H1 (cell line): ENCODE results near the gene TBC1D9. TPM values are rescaled to one million over a fixed set of nuclear protein-coding genes. Genes with fewer than 3 reads are reported as not detected.
A peak's percentile ranks its signal among the peaks of the same experiment; 100 is the strongest.

ENCODE experiments used
- CTCF ChIA-PET: fragments of 300-600 bp; sonication (Branson Sonifier 250); formaldehyde crosslinking; loops from one replicate; lab custom pipeline; 2021; ENCODE audit not compliant: partially characterized antibody; lab: Charles Lee
- POLR2A ChIA-PET: fragments of 300-600 bp; sonication (Branson Sonifier 250); formaldehyde crosslinking; loops from one replicate; lab custom pipeline; 2021; ENCODE audit warnings: inconsistent platforms; ENCODE audit not compliant: partially characterized antibody; lab: Charles Lee
- DNase-seq, 2 experiments: peaks; one replicate each; pipeline versions ENCODE4 v3.0.0 to v3.0.0-alpha.2; 2010 to 2022; ENCODE audit warnings: low spot score in 2 of 2, low read depth in 1 of 2, mixed read lengths in 1 of 2
- FAIRE-seq: peaks from 2 replicates; lab custom pipeline; 2011; peaks lifted over from hg19 to GRCh38; lab: Jason Lieb, UNC
- H2AFZ ChIP-seq: 2 replicates; pipeline ENCODE4 v1.8.1; 2012; ENCODE audit warnings: low read length, inconsistent platforms
- H2AK5ac ChIP-seq: 2 replicates; pipeline ENCODE4 v1.6.1; 2013; ENCODE audit warnings: low read depth, low read length
- H2BK120ac ChIP-seq: replicated peaks from 2 replicates; pipeline ENCODE3; 2013; ENCODE audit warnings: low read depth, low read length, inconsistent platforms
- H2BK12ac ChIP-seq: 2 replicates; pipeline ENCODE4 v1.6.1; 2013; ENCODE audit warnings: low read depth, low read length
- H2BK15ac ChIP-seq: 2 replicates; pipeline ENCODE4 v1.6.1; 2013; ENCODE audit warnings: low read length
- H2BK20ac ChIP-seq: 2 replicates; pipeline ENCODE4 v1.6.1; 2013; ENCODE audit warnings: low read length
- H2BK5ac ChIP-seq: 2 replicates; pipeline ENCODE4 v1.6.1; 2013; ENCODE audit warnings: low read depth, low read length
- H3K14ac ChIP-seq: 2 replicates; pipeline ENCODE4 v1.6.1; 2013; ENCODE audit warnings: inconsistent platforms; ENCODE audit not compliant: insufficient read length
- H3K18ac ChIP-seq: 2 replicates; pipeline ENCODE4 v1.6.1; 2013; ENCODE audit warnings: low read length; ENCODE audit errors: extremely low read depth
- H3K23ac ChIP-seq: 2 replicates; pipeline ENCODE4 v1.6.1; 2013; ENCODE audit warnings: inconsistent platforms; ENCODE audit not compliant: insufficient read length
- H3K23me2 ChIP-seq: 2 replicates; pipeline ENCODE4 v1.6.1; 2013; ENCODE audit warnings: low read depth, low read length
- H3K27ac ChIP-seq: 2 replicates; pipeline ENCODE4 v1.6.1; 2011; ENCODE audit warnings: low read depth, low read length, inconsistent platforms
- H3K27me3 ChIP-seq, 4 experiments: replicated peaks in 1 of 4; 1 replicate in 1 of 4; 2 replicates in 3 of 4; pipeline versions ENCODE4 v1.6.1 to v1.8.1; 2011 to 2013; ENCODE audit warnings: low read length in 3 of 4, mild to moderate bottlenecking in 3 of 4, inconsistent platforms in 2 of 4, mixed read lengths in 2 of 4, moderate library complexity in 1 of 4; ENCODE audit not compliant: control insufficient read depth in 3 of 4, insufficient read depth in 3 of 4; ENCODE audit errors: extremely low read depth in 1 of 4
- H3K36me3 ChIP-seq, 4 experiments: 2 replicates each; pipeline versions ENCODE4 v1.6.1 to v1.8.1; 2011 to 2013; ENCODE audit warnings: mild to moderate bottlenecking in 4 of 4, low read length in 3 of 4, moderate library complexity in 2 of 4, control low read depth in 1 of 4, inconsistent platforms in 1 of 4; ENCODE audit not compliant: insufficient read depth in 4 of 4, control insufficient read depth in 2 of 4
- H3K4ac ChIP-seq: replicated peaks from 2 replicates; pipeline ENCODE3; 2013; ENCODE audit warnings: low read length, low read depth, mixed read lengths, inconsistent platforms; ENCODE audit not compliant: insufficient read length
- H3K4me1 ChIP-seq, 4 experiments: replicated peaks in 1 of 4; 1 replicate in 1 of 4; 2 replicates in 3 of 4; pipeline versions ENCODE4 v1.6.1 to v1.8.1; 2011 to 2013; ENCODE audit warnings: low read length in 3 of 4, inconsistent platforms in 2 of 4, mixed read lengths in 1 of 4; ENCODE audit not compliant: insufficient read depth in 4 of 4, control insufficient read depth in 3 of 4
- H3K4me2 ChIP-seq, 2 experiments: 2 replicates each; pipeline versions ENCODE4 v1.6.1 to v1.8.1; 2011 to 2013; ENCODE audit warnings: low read depth in 2 of 2, low read length in 2 of 2, control low read depth in 1 of 2, inconsistent platforms in 1 of 2, mild to moderate bottlenecking in 1 of 2; ENCODE audit not compliant: insufficient read depth in 1 of 2
- H3K4me3 ChIP-seq, 4 experiments: fragments of 200-600, 300-600 bp in 1 of 4; sonication (generic), shearing (Covaris generic), sonication (Bioruptor Twin) in 1 of 4; 2 replicates each; pipeline versions ENCODE4 v1.5.1 to v1.8.1; 2011 to 2016; ENCODE audit warnings: low read length in 4 of 4, low read depth in 3 of 4, control low read depth in 2 of 4, inconsistent platforms in 2 of 4, mild to moderate bottlenecking in 2 of 4, mixed read lengths in 1 of 4, moderate library complexity in 1 of 4; ENCODE audit not compliant: insufficient read depth in 2 of 4; ENCODE audit errors: extremely low read depth in 1 of 4
- H3K56ac ChIP-seq: replicated peaks from 2 replicates; pipeline ENCODE3; 2013; ENCODE audit warnings: low read depth, mild to moderate bottlenecking, mixed read lengths, low read length, inconsistent platforms; ENCODE audit not compliant: insufficient read length
- H3K79me1 ChIP-seq: 2 replicates; pipeline ENCODE4 v1.6.1; 2013; ENCODE audit warnings: low read depth, low read length, control low read depth
- H3K79me2 ChIP-seq, 2 experiments: 2 replicates each; pipeline versions ENCODE4 v1.6.1 to v1.8.1; 2012 to 2013; ENCODE audit warnings: low read length in 2 of 2, mild to moderate bottlenecking in 2 of 2, inconsistent platforms in 1 of 2; ENCODE audit not compliant: insufficient read depth in 2 of 2, control insufficient read depth in 1 of 2
- H3K9ac ChIP-seq, 4 experiments: replicated peaks in 1 of 4; 1 replicate in 1 of 4; 2 replicates in 3 of 4; pipeline versions ENCODE4 v1.6.1 to v1.8.1; 2011 to 2013; ENCODE audit warnings: low read depth in 3 of 4, low read length in 3 of 4, control low read depth in 2 of 4, mild to moderate bottlenecking in 2 of 4, moderate library complexity in 2 of 4, inconsistent platforms in 1 of 4; ENCODE audit errors: extremely low read depth in 1 of 4
- H3K9me3 ChIP-seq, 2 experiments: 2 replicates each; pipeline versions ENCODE4 v1.6.1 to v1.8.1; 2012 to 2013; ENCODE audit warnings: mild to moderate bottlenecking in 2 of 2, moderate library complexity in 2 of 2, control low read depth in 1 of 2, inconsistent platforms in 1 of 2, low read depth in 1 of 2, low read length in 1 of 2, mixed read lengths in 1 of 2; ENCODE audit not compliant: insufficient read depth in 2 of 2
- H4K20me1 ChIP-seq, 2 experiments: replicated peaks in 1 of 2; 2 replicates each; pipeline versions ENCODE3 to v1.8.1; 2011 to 2013; ENCODE audit warnings: inconsistent platforms in 2 of 2, low read length in 2 of 2, mild to moderate bottlenecking in 1 of 2; ENCODE audit not compliant: insufficient read depth in 2 of 2, control insufficient read depth in 1 of 2
- H4K5ac ChIP-seq: 2 replicates; pipeline ENCODE4 v1.6.1; 2013; ENCODE audit warnings: low read length, low read depth, mixed read lengths, inconsistent platforms; ENCODE audit not compliant: insufficient read length
- H4K8ac ChIP-seq: 2 replicates; pipeline ENCODE4 v1.8.0; 2013; ENCODE audit warnings: mild to moderate bottlenecking, moderate library complexity, low read length, inconsistent platforms; ENCODE audit not compliant: insufficient read depth; ENCODE audit errors: extremely low read depth
- H4K91ac ChIP-seq: replicated peaks from 2 replicates; pipeline ENCODE3; 2013; ENCODE audit warnings: low read length, mixed read lengths, inconsistent platforms; ENCODE audit not compliant: insufficient read length
- BACH1 ChIP-seq: IDR thresholded peaks from 2 replicates; pipeline ENCODE4 v1.6.1; 2012; ENCODE audit warnings: low read length, improper control_type of control experiment
- HDAC2 ChIP-seq, 2 experiments: fragments of 300-600 bp in 1 of 2; sonication (generic) in 1 of 2; IDR thresholded peaks; 2 replicates each; pipeline ENCODE4 v1.6.1; 2011 to 2012; ENCODE audit warnings: low read depth in 2 of 2, low read length in 2 of 2, mild to moderate bottlenecking in 2 of 2, moderate library complexity in 2 of 2, borderline replicate concordance in 1 of 2, inconsistent platforms in 1 of 2
- RAD21 ChIP-seq, 2 experiments: IDR thresholded peaks in 1 of 2; conservative IDR thresholded peaks in 1 of 2; 2 replicates each; pipeline ENCODE4 v1.6.1; 2011; ENCODE audit warnings: low read depth in 2 of 2, low read length in 2 of 2, improper control_type of control experiment in 1 of 2, inconsistent platforms in 1 of 2, mild to moderate bottlenecking in 1 of 2, moderate library complexity in 1 of 2
- RBBP5 ChIP-seq: IDR thresholded peaks from 2 replicates; pipeline ENCODE4 v1.7.1; 2012; ENCODE audit warnings: low read depth, mild to moderate bottlenecking, inconsistent platforms, low read length, moderate library complexity, borderline replicate concordance
- SAP30 ChIP-seq: fragments of 300-600 bp; sonication (generic); IDR thresholded peaks from 2 replicates; pipeline ENCODE4 v1.7.1; 2012; ENCODE audit warnings: low read length, moderate library complexity, mild to moderate bottlenecking, inconsistent platforms; ENCODE audit not compliant: insufficient read depth, insufficient replicate concordance
- SRF ChIP-seq: IDR thresholded peaks from 2 replicates; pipeline ENCODE4 v1.6.1; 2011; ENCODE audit warnings: mild to moderate bottlenecking, low read depth, low read length, moderate library complexity
- polyA plus RNA-seq, 7 experiments: library from polyadenylated mRNA; depleted of rRNA in 3 of 7; stranded (reverse) in 5 of 7; unstranded in 2 of 7; fragments of >200 nt in 5 of 7; fragments of 200-250 nt in 2 of 7; gene quantifications; 1 replicate in 5 of 7; 2 replicates in 1 of 7; 4 replicates in 1 of 7; pipeline versions ENCODE4 v1.2.1 to v1.2.3, GENCODE V29; 2011 to 2013; ENCODE audit warnings: missing spikeins in 2 of 7, mixed read lengths in 2 of 7
- total RNA-seq: library from RNA; stranded (reverse); fragmentation: NEBNext Ultra II Directional; extraction: Animal tissue kit (Norgen Biotek cat#: 25700); gene quantifications from 2 replicates; pipeline ENCODE4 v1.2.1, GENCODE V29; 2021

The TBC1D9 gene
- total and polyA plus RNA-seq, 2 of the 8 experiments (the other 6 are each of a cell fraction or from before 2014, with no cell fraction given), result 0.94 to 1.0 TPM

GRCh38 chr4:140739971-140740370, 16.2 kb downstream of the TBC1D9 start:
- Histone ChIP-seq H2BK5ac (no peak overlapping the region), H3K4ac (no peak overlapping the region), H4K91ac (no peak overlapping the region), H4K8ac (no peak overlapping the region), H3K9ac (no peak overlapping the region), H2BK20ac (no peak overlapping the region), H3K14ac (no peak overlapping the region), H2AK5ac (no peak overlapping the region), H3K4me3 (no peak overlapping the region), H3K4me1 (peaks cover 3 to 19% (median 13%) of the 10 kb centered on the region in 4 experiments; a peak in 5 of 7 replicates), H4K5ac (no peak overlapping the region), H3K4me2 (no peak overlapping the region), H3K23ac (no peak overlapping the region), H2BK12ac (no peak overlapping the region), H3K18ac (no peak overlapping the region), H3K27ac (no peak overlapping the region), H2AFZ (no peak overlapping the region), H3K79me2 (no peaks in the 10 kb centered on the region), H3K56ac (no peak overlapping the region), H3K9me3 (no peaks in the 10 kb centered on the region), H2BK15ac (no peak overlapping the region), H3K27me3 (no peaks in the 10 kb centered on the region), H4K20me1 (no peaks in the 10 kb centered on the region), H2BK120ac (peak overlapping the region; percentile 18), H3K23me2 (no peaks in the 10 kb centered on the region; the same call in 1 of the 2 replicates), H3K36me3 (no peaks in the 10 kb centered on the region), H3K79me1 (no peaks in the 10 kb centered on the region)
- TF ChIP-seq SAP30 (no peak), RBBP5 (no peak), HDAC2 (IDR thresholded peaks at IDR 0.05; ENCODE audit: borderline replicate concordance in 1 of 2, low read depth in 2 of 2, low read length in 2 of 2) (no peak), SRF (no peak), RAD21 (IDR thresholded peaks at IDR 0.05 in 1 of 2, conservative IDR thresholded peaks at IDR 0.05 in 1 of 2; ENCODE audit: low read depth in 2 of 2, low read length in 2 of 2) (no peak), BACH1 (no peak)
- FAIRE-seq (no peak), DNase-seq (no peak)
- CTCF ChIA-PET, result interaction anchor here (1.1 to 1.7 kb wide), 2 partner anchors 10 to 111 kb away, joined by 4 read pairs; no protein-coding TSS in a partner anchor
- POLR2A ChIA-PET, result no interaction called here
